Loucy (cell line): ENCODE results near the gene TFCP2L1.

Experiments used
- H2AFZ ChIP-seq: fragments of 200-600 bp; sonication (generic); 2 replicates; pipeline ENCODE4 v1.6.0; 2016; ENCODE audit warnings: antibody characterized with exemption, mild to moderate bottlenecking, low read length, moderate library complexity
- H3F3A ChIP-seq: fragments of 200-600 bp; 2 replicates; pipeline ENCODE4 v1.6.0; 2016; ENCODE audit warnings: antibody characterized with exemption, low read depth, mild to moderate bottlenecking
- H3K27me3 ChIP-seq: fragments of 200-600 bp; sonication (generic); 2 replicates; pipeline ENCODE4 v1.6.1; 2014; ENCODE audit warnings: low read length, mild to moderate bottlenecking; ENCODE audit not compliant: insufficient read depth, poor library complexity, severe bottlenecking
- H3K36me3 ChIP-seq: fragments of 200-600 bp; sonication (generic); 2 replicates; pipeline ENCODE4 v1.6.1; 2016; ENCODE audit warnings: low read length; ENCODE audit not compliant: insufficient read depth
- H3K4me1 ChIP-seq: fragments of 200-600 bp; sonication (generic); 2 replicates; pipeline ENCODE4 v1.5.1; 2014; ENCODE audit warnings: low read length, mild to moderate bottlenecking; ENCODE audit not compliant: insufficient read depth, poor library complexity, severe bottlenecking
- H3K4me2 ChIP-seq: fragments of 200-600 bp; sonication (generic); 2 replicates; pipeline ENCODE4 v1.6.0; 2014; ENCODE audit warnings: antibody characterized with exemption, low read length, low read depth, mild to moderate bottlenecking; ENCODE audit not compliant: poor library complexity, severe bottlenecking
- H3K4me3 ChIP-seq: fragments of 200-600 bp; sonication (generic); 2 replicates; pipeline ENCODE4 v1.5.1; 2014; ENCODE audit warnings: low read length, mild to moderate bottlenecking, mixed read lengths; ENCODE audit not compliant: poor library complexity, severe bottlenecking
- H3K79me2 ChIP-seq: fragments of 200-600 bp; sonication (generic); 2 replicates; pipeline ENCODE4 v1.6.1; 2014; ENCODE audit warnings: low read length; ENCODE audit not compliant: insufficient read depth
- H3K9ac ChIP-seq: fragments of 200-600 bp; sonication (generic); 2 replicates; pipeline ENCODE4 v1.6.0; 2014; ENCODE audit warnings: mild to moderate bottlenecking, low read depth, low read length, moderate library complexity; ENCODE audit not compliant: poor library complexity, severe bottlenecking
- H3K9me2 ChIP-seq: fragments of 200-600 bp; sonication (generic); replicated peaks from 2 replicates; pipeline ENCODE4 v1.6.1; 2016; ENCODE audit warnings: low read depth, low read length, mixed read lengths
- H3K9me3 ChIP-seq: fragments of 200-600 bp; sonication (generic); 2 replicates; pipeline ENCODE4 v1.6.1; 2014; ENCODE audit warnings: mild to moderate bottlenecking, antibody characterized with exemption, low read length, low read depth; ENCODE audit not compliant: insufficient read depth
- H4K20me1 ChIP-seq: fragments of 200-600 bp; sonication (generic); 2 replicates; pipeline ENCODE4 v1.6.0; 2014; ENCODE audit warnings: antibody characterized with exemption, low read length, mild to moderate bottlenecking; ENCODE audit not compliant: insufficient read depth, poor library complexity, severe bottlenecking
- CTCF ChIP-seq: fragments of 200-600 bp; sonication (generic); conservative IDR thresholded peaks from 2 replicates; pipeline ENCODE4 v1.5.1; 2014; ENCODE audit warnings: mild to moderate bottlenecking, antibody characterized with exemption, low read length
- EZH2phosphoT487 ChIP-seq: fragments of 200-600 bp; IDR thresholded peaks from 2 replicates; pipeline ENCODE4 v1.6.1; 2018; ENCODE audit warnings: antibody characterized with exemption, mild to moderate bottlenecking, moderate library complexity, borderline replicate concordance

The TFCP2L1 gene

GRCh38 chr2:121263996-121264715, 20.8 kb downstream of the TFCP2L1 start:
- TF ChIP-seq EZH2phosphoT487 (no peak), CTCF (no peak)
- no peaks in the 10 kb centered on the region for H4K20me1 ChIP-seq
- no peaks in the 10 kb centered on the region for H3K4me1 ChIP-seq
- H3K9ac ChIP-seq, result no peak overlapping the region
- H3K4me3 ChIP-seq, result no peak overlapping the region
- no peaks in the 10 kb centered on the region for H3K9me2 ChIP-seq
- H2AFZ ChIP-seq, result no peak overlapping the region
- no peak overlapping the region for H3K4me2 ChIP-seq
- no peaks in the 10 kb centered on the region for H3K27me3 ChIP-seq
- H3K36me3 ChIP-seq, result no peaks in the 10 kb centered on the region
- H3K9me3 ChIP-seq, result no peaks in the 10 kb centered on the region
- H3K79me2 ChIP-seq, result no peaks in the 10 kb centered on the region
- no peaks in the 10 kb centered on the region for H3F3A ChIP-seq

- no peaks in the 10 kb centered on the region for H3K36me3 ChIP-seq
- H4K20me1 ChIP-seq, result no peaks in the 10 kb centered on the region
- peaks cover 16% of the 10 kb centered on the region for H3K4me1 ChIP-seq
- H3K79me2 ChIP-seq, result no peaks in the 10 kb centered on the region
- no peaks in the 10 kb centered on the region for H3K9me3 ChIP-seq
- H3K9ac ChIP-seq, result no peak overlapping the region
- H3F3A ChIP-seq, result no peaks in the 10 kb centered on the region
- no peaks in the 10 kb centered on the region for H3K27me3 ChIP-seq
- H3K4me2 ChIP-seq, result no peak overlapping the region
- no peak for TF ChIP-seq CTCF
- TF ChIP-seq EZH2phosphoT487, result no peak
- H3K4me3 ChIP-seq, result no peak overlapping the region
- H2AFZ ChIP-seq, result no peak overlapping the region
- H3K9me2 ChIP-seq, result no peaks in the 10 kb centered on the region
Measured at GRCh38 chr2:121260370-121261154, 24.4 kb downstream of the TFCP2L1 start.

GRCh38 chr2:121258051-121258450, 27.0 kb downstream of the TFCP2L1 start:
- no peaks in the 10 kb centered on the region for H3K9me2 ChIP-seq
- H3K9ac ChIP-seq, result no peak overlapping the region
- H3K4me3 ChIP-seq, result peak overlapping the region; percentile 32
- no peaks in the 10 kb centered on the region for H4K20me1 ChIP-seq
- H3K79me2 ChIP-seq, result no peaks in the 10 kb centered on the region
- H3F3A ChIP-seq, result no peaks in the 10 kb centered on the region
- no peak overlapping the region for H2AFZ ChIP-seq
- no peaks in the 10 kb centered on the region for H3K27me3 ChIP-seq
- peak overlapping the region; percentile 53 for H3K4me2 ChIP-seq
- no peaks in the 10 kb centered on the region for H3K36me3 ChIP-seq
- H3K4me1 ChIP-seq, result peaks cover 16% of the 10 kb centered on the region
- H3K9me3 ChIP-seq, result no peaks in the 10 kb centered on the region
- no peak for TF ChIP-seq EZH2phosphoT487
- TF ChIP-seq CTCF, result no peak
